DMS53 treated with DMSO at 0.1 percent for 48 hours (cell line): ENCODE data around the gene BOLL.
"Not testable (repeated sequence)": the region's sequence is repeated elsewhere in the genome, so short reads cannot be mapped to it uniquely, and the experiment has no call there.

ENCODE experiments used
- DNase-seq: peaks from one replicate; lab custom pipeline; 2025; ENCODE audit not compliant: unreplicated experiment; lab: John Stamatoyannopoulos, UW

Gene BOLL

GRCh38 chr2:197798187-197798586 is 13.1 kb upstream of the BOLL start:
- DNase-seq = no peak

GRCh38 chr2:197795277-197795676 is 10.2 kb upstream of the BOLL start:
- DNase-seq = no peak

- DNase-seq = no peak
These were observed 8.3 kb upstream of the BOLL start for GRCh38 chr2:197793456-197793855.

- DNase-seq = no peak
These were observed 1.1 kb upstream of the BOLL start for GRCh38 chr2:197786010-197786877.

- no peak for DNase-seq
These were observed 3.0 kb downstream of the BOLL start for GRCh38 chr2:197782126-197782525.

- no peak for DNase-seq
These were observed 5.9 kb downstream of the BOLL start for GRCh38 chr2:197779261-197779660.

- peak; percentile 26 for DNase-seq
These were observed 7.2 kb downstream of the BOLL start for GRCh38 chr2:197777823-197778407.

- DNase-seq = no peak
These were observed 24.8 kb downstream of the BOLL start for GRCh38 chr2:197760293-197760657.

GRCh38 chr2:197759625-197760292 is 25.4 kb downstream of the BOLL start:
- DNase-seq = no peak

GRCh38 chr2:197759013-197759412 is 26.1 kb downstream of the BOLL start:
- DNase-seq = no peak

GRCh38 chr2:197740200-197740599 is 44.9 kb downstream of the BOLL start:
- DNase-seq = no peak

- DNase-seq = not testable (repeated sequence)
These were observed 56.3 kb downstream of the BOLL start for GRCh38 chr2:197728555-197729544.

- no peak for DNase-seq
These were observed 58.1 kb downstream of the BOLL start for GRCh38 chr2:197727011-197727410.

GRCh38 chr2:197717863-197718262 is 67.3 kb downstream of the BOLL start:
- DNase-seq = no peak

- DNase-seq = no peak
These were observed 71.8 kb downstream of the BOLL start for GRCh38 chr2:197713271-197713670.

- no peak for DNase-seq
These were observed 73.5 kb downstream of the BOLL start for GRCh38 chr2:197711578-197711977.

GRCh38 chr2:197710424-197711042 is 74.6 kb downstream of the BOLL start:
- no peak for DNase-seq

GRCh38 chr2:197709140-197709539 is 76.0 kb downstream of the BOLL start:
- not testable (repeated sequence) for DNase-seq

GRCh38 chr2:197708331-197708730 is 76.8 kb downstream of the BOLL start:
- no peak for DNase-seq
